HEK293T (cell line): ENCODE measurements around the gene MREG.
A peak's percentile ranks its signal among the peaks of the same experiment; 100 is the strongest.

Experiments used
- CTCF ChIA-PET: fragments of 350-600 bp; formaldehyde crosslinking; extraction: SDS; loops from one replicate; lab custom pipeline; 2021; ENCODE audit warnings: antibody characterized with exemption, inconsistent platforms; lab: Yijun Ruan, JAX
- POLR2A ChIA-PET: fragments of 350-600 bp; formaldehyde crosslinking; extraction: SDS; loops from one replicate; lab custom pipeline; 2020; ENCODE audit warnings: antibody characterized with exemption, inconsistent platforms; lab: Yijun Ruan, JAX
- DNase-seq: peaks from one replicate; pipeline ENCODE4 v3.0.0; 2012; ENCODE audit warnings: mixed read lengths; ENCODE audit errors: extremely low spot score
- ARNT ChIP-seq: fragments of 450-650 bp; IDR thresholded peaks from 2 replicates; pipeline ENCODE4 v1.6.1; 2017; ENCODE audit warnings: mild to moderate bottlenecking
- BHLHE40 ChIP-seq: fragments of 450-650 bp; IDR thresholded peaks from 2 replicates; pipeline ENCODE4 v1.6.1; 2016; ENCODE audit warnings: mild to moderate bottlenecking, moderate library complexity, borderline replicate concordance
- CTBP1 ChIP-seq: fragments of 450-650 bp; IDR thresholded peaks from 2 replicates; pipeline ENCODE4 v1.6.1; 2016; ENCODE audit warnings: borderline replicate concordance
- ELF4 ChIP-seq: fragments of 450-650 bp; IDR thresholded peaks from 2 replicates; pipeline ENCODE4 v1.6.1; 2017; ENCODE audit warnings: antibody characterized with exemption
- FOXA1 ChIP-seq: fragments of 450-650 bp; IDR thresholded peaks from 2 replicates; pipeline ENCODE4 v1.6.1; 2016; ENCODE audit warnings: mild to moderate bottlenecking
- FOXK2 ChIP-seq: fragments of 450-650 bp; IDR thresholded peaks from 2 replicates; pipeline ENCODE4 v1.6.1; 2016; ENCODE audit warnings: mild to moderate bottlenecking
- FOXM1 ChIP-seq: fragments of 450-650 bp; IDR thresholded peaks from 2 replicates; pipeline ENCODE4 v1.6.1; 2017; ENCODE audit warnings: mild to moderate bottlenecking, borderline replicate concordance
- HDGF ChIP-seq: fragments of 450-650 bp; IDR thresholded peaks from 2 replicates; pipeline ENCODE4 v1.6.1; 2017; ENCODE audit warnings: antibody characterized with exemption, borderline replicate concordance
- L3MBTL2 ChIP-seq: fragments of 450-650 bp; conservative IDR thresholded peaks from 2 replicates; pipeline ENCODE4 v1.6.1; 2016; ENCODE audit warnings: mild to moderate bottlenecking
- LEF1 ChIP-seq: fragments of 450-650 bp; IDR thresholded peaks from 2 replicates; pipeline ENCODE4 v1.6.1; 2017; ENCODE audit warnings: mild to moderate bottlenecking, borderline replicate concordance
- NFRKB ChIP-seq: fragments of 450-650 bp; IDR thresholded peaks from 2 replicates; pipeline ENCODE4 v1.6.1; 2016; ENCODE audit warnings: mild to moderate bottlenecking, moderate library complexity
- SP1 ChIP-seq: fragments of 450-650 bp; IDR thresholded peaks from 2 replicates; pipeline ENCODE4 v1.6.1; 2017
- SUZ12 ChIP-seq: fragments of 450-650 bp; IDR thresholded peaks from 2 replicates; pipeline ENCODE4 v1.6.1; 2016; ENCODE audit warnings: mild to moderate bottlenecking
- TARDBP ChIP-seq: fragments of 450-650 bp; IDR thresholded peaks from 2 replicates; pipeline ENCODE4 v1.6.1; 2016
- ZNF384 ChIP-seq: fragments of 450-650 bp; IDR thresholded peaks from 2 replicates; pipeline ENCODE4 v1.6.1; 2016
- TF ChIP-seq, protein P1 (sequence below): fragments of 450-650 bp; IDR thresholded peaks from 2 replicates; pipeline ENCODE4 v1.6.1; 2016

Gene MREG

DNA sequence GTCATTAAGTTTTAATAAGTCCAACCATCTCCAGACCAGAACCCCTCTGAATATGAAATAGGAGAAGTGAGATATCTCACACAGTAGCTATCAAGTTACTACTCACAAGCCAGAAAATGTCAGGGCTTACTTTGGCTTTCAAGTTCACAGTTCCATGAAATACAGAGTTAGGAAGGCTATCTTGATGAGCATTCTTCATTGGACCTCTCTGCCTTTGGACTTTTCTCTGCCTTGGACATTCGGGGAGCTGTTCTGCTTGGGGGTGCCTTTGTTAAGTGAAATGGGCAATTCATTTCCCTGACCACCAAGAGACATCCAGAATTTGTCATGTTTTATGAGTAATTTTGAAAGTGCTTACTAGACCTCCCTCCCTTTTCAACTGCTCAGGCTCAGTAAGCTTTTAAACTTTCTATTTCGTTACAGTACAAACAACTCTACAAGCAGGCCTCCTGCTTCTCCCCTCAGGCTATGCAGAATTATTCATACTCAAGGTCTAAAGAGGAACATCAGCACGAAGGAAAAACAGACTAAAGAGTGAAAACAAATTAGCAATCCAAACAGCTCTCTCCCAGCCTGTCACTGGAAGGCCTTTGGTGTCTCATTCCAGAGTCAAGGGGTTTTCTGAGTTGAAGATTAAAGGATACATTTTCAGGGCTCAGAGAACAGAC lies 95.3 kb downstream of the MREG start:
- no peak for DNase-seq
- ChIA-PET CTCF (interaction anchor here (1.2 kb wide), 1 partner anchor 123 kb away, joined by 4 read pairs; no protein-coding TSS in a partner anchor), POLR2A (no interaction called here)
- TF ChIP-seq ARNT (peak; percentile 85), ZNF384 (no peak), LEF1 (no peak)

DNA sequence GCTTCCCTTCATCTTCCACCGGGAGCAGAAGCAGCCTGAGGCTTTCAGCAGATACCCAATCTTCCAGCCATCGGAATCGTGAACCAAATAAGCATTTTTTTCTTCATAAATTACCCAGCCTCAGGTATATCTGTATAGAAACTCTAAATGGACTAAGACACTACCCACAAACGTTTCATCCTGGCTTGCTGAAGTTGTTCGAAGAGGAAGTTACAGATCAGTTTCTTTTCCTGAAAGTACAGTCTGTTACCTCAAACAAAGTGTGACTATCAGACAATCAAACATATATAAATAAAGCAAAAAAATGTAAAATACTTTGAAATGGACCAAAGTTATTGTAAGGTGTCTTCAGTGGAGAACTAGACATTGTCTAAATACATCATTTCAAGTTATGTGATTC lies 97.9 kb downstream of the MREG start:
- no peak for DNase-seq
- POLR2A ChIA-PET, result no interaction called here
- TF ChIP-seq SUZ12 (no peak), TARDBP (no peak), NFRKB (no peak), FOXA1 (no peak), L3MBTL2 (no peak), FOXM1 (no peak), ZNF384 (no peak), LEF1 (no peak), SP1 (no peak), BHLHE40 (no peak), ELF4 (no peak)
- TF ChIP-seq, protein P1, sequence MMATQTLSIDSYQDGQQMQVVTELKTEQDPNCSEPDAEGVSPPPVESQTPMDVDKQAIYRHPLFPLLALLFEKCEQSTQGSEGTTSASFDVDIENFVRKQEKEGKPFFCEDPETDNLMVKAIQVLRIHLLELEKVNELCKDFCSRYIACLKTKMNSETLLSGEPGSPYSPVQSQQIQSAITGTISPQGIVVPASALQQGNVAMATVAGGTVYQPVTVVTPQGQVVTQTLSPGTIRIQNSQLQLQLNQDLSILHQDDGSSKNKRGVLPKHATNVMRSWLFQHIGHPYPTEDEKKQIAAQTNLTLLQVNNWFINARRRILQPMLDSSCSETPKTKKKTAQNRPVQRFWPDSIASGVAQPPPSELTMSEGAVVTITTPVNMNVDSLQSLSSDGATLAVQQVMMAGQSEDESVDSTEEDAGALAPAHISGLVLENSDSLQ, result no peak
- CTCF ChIA-PET, result no interaction called here

DNA sequence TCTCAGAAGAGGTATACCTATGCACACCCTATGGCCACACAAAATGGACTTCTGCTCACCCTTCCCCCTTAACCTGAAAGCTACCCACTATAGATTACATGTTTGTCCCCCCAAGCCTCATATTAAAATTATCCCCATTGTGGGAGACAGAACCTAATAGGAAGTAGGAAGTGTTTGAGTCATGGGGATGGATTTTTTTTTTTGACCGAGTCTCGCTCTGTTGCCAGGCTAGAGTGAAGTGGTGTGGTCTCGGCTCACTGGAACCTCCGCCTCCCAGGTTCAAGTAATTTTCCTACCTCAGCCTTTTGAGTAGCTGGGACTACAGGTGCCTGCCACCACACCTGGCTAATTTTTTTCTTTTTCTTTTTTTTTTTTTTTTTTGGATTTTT lies 98.6 kb downstream of the MREG start:
- TF ChIP-seq ARNT (no peak), LEF1 (no peak), TARDBP (no peak), FOXA1 (no peak), ZNF384 (no peak), FOXK2 (no peak), CTBP1 (no peak), SP1 (no peak), FOXM1 (no peak), HDGF (no peak), NFRKB (no peak), SUZ12 (no peak), BHLHE40 (no peak)
- TF ChIP-seq, protein P1, result no peak
- DNase-seq, result no peak
- ChIA-PET CTCF (interaction anchor here (0.6 kb wide), 1 partner anchor 279 kb away, joined by 4 read pairs; no protein-coding TSS in a partner anchor), POLR2A (no interaction called here)

DNA sequence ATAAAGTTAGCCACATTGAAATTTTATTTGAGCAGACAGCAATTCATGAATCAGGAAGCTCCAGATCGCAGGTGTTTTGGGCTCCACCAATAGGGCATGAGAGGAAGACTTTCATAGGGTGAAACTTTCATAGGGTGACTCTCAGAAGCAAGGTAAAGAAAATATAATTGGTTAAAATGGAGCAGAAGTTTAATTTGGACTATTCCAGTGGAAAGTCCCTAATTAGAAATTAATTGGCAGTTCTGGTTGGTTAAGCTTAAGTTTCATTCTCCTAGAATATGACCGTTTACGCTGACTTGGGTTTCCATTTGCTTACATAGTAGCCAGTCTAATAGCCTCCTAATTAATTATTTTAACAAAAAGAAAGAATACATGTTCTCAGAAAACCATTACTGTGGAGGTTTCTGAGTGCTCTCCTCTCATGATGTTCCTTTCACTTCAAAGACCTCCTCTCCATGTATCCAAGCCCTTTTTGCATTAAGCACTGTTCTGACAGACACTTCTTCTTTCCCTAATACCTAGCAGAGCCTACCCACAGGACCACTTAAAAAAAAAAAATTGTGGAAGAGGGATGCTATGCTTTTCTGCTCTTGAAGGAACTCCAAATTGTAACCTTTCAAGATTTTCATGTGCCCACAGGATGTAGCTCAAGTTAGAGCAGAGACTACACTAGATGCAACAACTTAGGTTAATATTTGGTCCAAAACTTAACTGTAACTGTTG lies 99.1 kb downstream of the MREG start:
- ChIA-PET CTCF (interaction anchor here (0.6 kb wide), 2 partner anchors 18 to 278 kb away, joined by 3 to 4 read pairs; no protein-coding TSS in a partner anchor), POLR2A (no interaction called here)
- TF ChIP-seq CTBP1 (no peak), SP1 (no peak)
- no peak for DNase-seq

DNA sequence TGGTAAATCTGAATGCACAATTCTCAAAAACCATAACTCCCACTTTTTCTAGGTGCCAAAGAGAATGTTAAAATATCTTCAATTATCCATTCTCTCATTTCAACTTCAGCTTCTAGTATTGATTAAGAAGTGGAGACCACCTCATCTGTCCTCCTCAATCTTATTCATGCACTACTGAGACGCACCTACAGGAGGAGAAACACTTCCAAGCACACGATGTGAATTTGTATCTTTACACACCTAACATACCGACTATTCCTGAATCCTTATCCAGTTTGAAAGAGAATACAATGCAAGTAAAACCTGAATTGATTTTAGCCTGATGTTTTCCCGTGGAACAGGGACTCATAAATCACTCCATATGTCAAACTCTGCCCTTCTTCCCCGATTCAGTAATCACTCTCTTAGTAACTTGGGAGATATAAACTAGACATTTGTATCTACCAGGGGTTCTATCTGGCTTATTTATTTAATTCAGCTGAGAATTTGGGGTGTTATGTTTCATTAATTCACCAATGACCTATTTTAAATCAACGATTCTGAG lies 101.0 kb downstream of the MREG start:
- ChIA-PET CTCF (interaction anchor here (0.6 kb wide), 1 partner anchor 385 kb away, joined by 3 read pairs; no protein-coding TSS in a partner anchor), POLR2A (no interaction called here)
- DNase-seq, result no peak
- TF ChIP-seq TARDBP, result no peak
- TF ChIP-seq, protein P1, result peak; percentile 47; the same call in 1 of the 2 replicates

DNA sequence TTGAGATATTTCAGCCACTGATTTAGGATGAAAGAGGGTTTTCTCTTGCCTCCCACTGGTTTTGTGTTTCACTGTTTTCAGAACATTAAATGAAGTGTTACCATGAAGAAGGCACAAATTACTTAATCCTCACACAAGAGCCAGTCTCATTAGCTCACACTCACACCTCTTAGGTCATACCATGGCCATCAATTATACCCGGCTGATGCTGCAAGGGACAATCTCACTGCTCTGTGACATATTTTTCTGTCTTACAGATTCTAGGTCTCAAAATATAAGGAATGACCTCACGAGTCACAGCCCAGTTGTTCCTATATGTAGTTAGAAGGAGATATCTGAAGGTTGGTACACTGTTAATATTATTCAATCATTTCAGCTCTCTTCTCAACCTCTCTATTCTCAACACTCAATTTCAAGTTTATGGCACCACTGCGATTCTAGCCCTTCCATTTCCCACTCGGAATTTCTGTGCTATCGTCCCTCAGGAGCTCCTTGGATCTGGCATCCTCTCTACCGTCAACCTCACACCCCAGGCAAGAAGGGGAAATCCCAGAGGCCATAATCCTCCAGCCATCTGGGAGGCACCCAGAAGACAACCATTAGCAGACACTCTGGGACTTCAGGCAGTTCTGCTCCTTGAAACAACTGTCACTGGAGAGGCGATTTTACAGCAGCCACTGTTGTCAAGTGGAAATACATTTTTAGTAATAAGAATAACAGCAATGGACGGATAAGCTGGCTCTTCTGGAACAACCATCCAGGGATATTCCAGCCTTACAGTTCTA lies 101.9 kb downstream of the MREG start:
- DNase-seq, result no peak
- CTCF ChIA-PET, result interaction anchor here (0.6 kb wide), 1 partner anchor 384 kb away, joined by 3 read pairs; no protein-coding TSS in a partner anchor
- POLR2A ChIA-PET, result no interaction called here
- TF ChIP-seq FOXA1, result no peak
- no peak for TF ChIP-seq FOXK2
- no peak for TF ChIP-seq LEF1
- TF ChIP-seq FOXM1, result no peak
